ENCODE data around the gene ITGA11.

The ITGA11 gene

GRCh38 chr15:68307131-68307928 lies 124.6 kb downstream of the ITGA11 start:
- no peak for DNase-seq (ENCODE audit: extremely low read depth, insufficient read length)
- H3K36me3 ChIP-seq (ENCODE audit: control insufficient read depth, insufficient read depth, low read length) = no peaks in the 10 kb centered on the region
- TF ChIP-seq, protein P1, sequence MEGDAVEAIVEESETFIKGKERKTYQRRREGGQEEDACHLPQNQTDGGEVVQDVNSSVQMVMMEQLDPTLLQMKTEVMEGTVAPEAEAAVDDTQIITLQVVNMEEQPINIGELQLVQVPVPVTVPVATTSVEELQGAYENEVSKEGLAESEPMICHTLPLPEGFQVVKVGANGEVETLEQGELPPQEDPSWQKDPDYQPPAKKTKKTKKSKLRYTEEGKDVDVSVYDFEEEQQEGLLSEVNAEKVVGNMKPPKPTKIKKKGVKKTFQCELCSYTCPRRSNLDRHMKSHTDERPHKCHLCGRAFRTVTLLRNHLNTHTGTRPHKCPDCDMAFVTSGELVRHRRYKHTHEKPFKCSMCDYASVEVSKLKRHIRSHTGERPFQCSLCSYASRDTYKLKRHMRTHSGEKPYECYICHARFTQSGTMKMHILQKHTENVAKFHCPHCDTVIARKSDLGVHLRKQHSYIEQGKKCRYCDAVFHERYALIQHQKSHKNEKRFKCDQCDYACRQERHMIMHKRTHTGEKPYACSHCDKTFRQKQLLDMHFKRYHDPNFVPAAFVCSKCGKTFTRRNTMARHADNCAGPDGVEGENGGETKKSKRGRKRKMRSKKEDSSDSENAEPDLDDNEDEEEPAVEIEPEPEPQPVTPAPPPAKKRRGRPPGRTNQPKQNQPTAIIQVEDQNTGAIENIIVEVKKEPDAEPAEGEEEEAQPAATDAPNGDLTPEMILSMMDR (IDR thresholded peaks at IDR 0.05; ENCODE audit: insufficient read depth, low read length, poor library complexity, severe bottlenecking) = no peak
- H3K27me3 ChIP-seq (replicated peaks; ENCODE audit: control insufficient read depth, insufficient read depth, low read length) = no peaks in the 10 kb centered on the region; the same call in 1 of the 2 replicates
- no peak overlapping the region for H3K4me3 ChIP-seq (replicated peaks; ENCODE audit: low read depth, low read length)

DNA sequence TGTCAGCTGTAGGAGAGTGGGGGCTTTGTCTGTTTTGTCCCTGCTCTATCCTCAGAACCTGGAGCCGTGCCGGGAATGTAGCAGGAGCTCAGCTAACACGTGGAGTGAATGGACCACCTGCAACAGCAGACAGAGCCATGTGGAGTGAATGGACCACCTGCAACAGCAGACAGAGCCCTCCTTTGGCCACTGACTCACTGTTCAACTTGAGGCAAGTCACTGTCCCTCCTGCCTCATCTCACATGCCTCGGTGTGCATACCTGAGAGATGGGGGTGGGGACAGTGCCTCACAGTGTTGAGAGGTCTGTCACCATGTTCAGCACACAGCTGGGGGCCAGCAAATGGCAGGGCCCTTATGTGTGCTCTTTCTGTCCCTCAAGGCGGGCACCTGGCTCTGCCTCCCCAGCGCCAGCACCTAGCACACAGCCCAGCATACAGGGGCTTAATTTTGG lies 126.5 kb downstream of the ITGA11 start:
- Histone ChIP-seq H3K27me3 (replicated peaks; ENCODE audit: control insufficient read depth, insufficient read depth, low read length) (no peaks in the 10 kb centered on the region), H3K4me3 (replicated peaks; ENCODE audit: low read depth, low read length) (no peak overlapping the region), H3K36me3 (ENCODE audit: control insufficient read depth, insufficient read depth, low read length) (no peaks in the 10 kb centered on the region)
- TF ChIP-seq, protein P1 (IDR thresholded peaks at IDR 0.05; ENCODE audit: insufficient read depth, low read length, poor library complexity, severe bottlenecking) = no peak
- no peak for DNase-seq (ENCODE audit: extremely low read depth, insufficient read length)

DNA sequence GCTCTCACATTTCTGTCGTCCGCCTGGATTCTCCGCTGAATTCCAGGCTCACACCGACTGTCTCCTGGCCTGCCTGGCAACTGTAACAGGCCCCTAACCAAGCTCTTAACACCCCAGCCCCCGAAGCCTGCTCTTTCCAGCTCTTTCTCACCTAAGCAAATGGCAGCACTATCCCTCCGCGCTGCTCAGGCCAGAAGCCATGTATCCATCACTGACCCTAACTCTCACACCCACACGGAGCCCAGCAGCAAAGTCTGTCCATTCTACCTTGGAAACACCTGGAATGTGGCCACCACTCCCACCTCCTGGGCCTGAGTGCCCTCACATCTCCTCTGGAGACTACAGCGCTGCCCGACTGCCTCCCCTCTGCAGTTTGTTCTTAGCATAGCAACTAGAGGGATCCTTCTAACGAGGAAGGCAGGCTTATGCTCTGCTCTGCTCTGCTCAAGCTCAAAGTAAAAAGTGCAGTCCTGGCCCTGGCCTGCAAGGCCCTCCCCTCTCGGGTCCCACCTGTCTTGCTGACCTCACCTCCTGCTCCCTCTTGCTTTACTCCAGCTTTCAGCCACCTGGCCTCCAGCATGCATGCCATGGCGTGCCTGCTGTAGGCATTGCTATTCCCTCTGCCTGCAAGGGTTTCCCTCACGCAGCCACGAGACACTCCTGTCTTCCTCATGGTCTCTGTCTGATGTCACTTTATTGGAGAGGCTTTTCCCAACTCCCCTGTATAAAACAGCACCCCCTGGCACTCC lies 127.2 kb downstream of the ITGA11 start:
- no peak for DNase-seq (ENCODE audit: extremely low read depth, insufficient read length)
- TF ChIP-seq, protein P1 (IDR thresholded peaks at IDR 0.05; ENCODE audit: insufficient read depth, low read length, poor library complexity, severe bottlenecking) = no peak
- no peaks in the 10 kb centered on the region for H3K27me3 ChIP-seq (replicated peaks; ENCODE audit: control insufficient read depth, insufficient read depth, low read length)
- no peaks in the 10 kb centered on the region for H3K36me3 ChIP-seq (ENCODE audit: control insufficient read depth, insufficient read depth, low read length)
- H3K4me3 ChIP-seq (replicated peaks; ENCODE audit: low read depth, low read length) = no peak overlapping the region

GRCh38 chr15:68303560-68304436 lies 128.2 kb downstream of the ITGA11 start:
- TF ChIP-seq, protein P1 (IDR thresholded peaks at IDR 0.05; ENCODE audit: insufficient read depth, low read length, poor library complexity, severe bottlenecking) = no peak
- DNase-seq (ENCODE audit: extremely low read depth, insufficient read length) = no peak
- H3K4me3 ChIP-seq (replicated peaks; ENCODE audit: low read depth, low read length) = no peak overlapping the region
- H3K27me3 ChIP-seq (replicated peaks; ENCODE audit: control insufficient read depth, insufficient read depth, low read length) = no peaks in the 10 kb centered on the region
- H3K36me3 ChIP-seq (ENCODE audit: control insufficient read depth, insufficient read depth, low read length) = no peaks in the 10 kb centered on the region

- no peaks in the 10 kb centered on the region for H3K27me3 ChIP-seq (replicated peaks; ENCODE audit: control insufficient read depth, insufficient read depth, low read length)
- no peak for DNase-seq (ENCODE audit: extremely low read depth, insufficient read length)
- no peak overlapping the region for H3K4me3 ChIP-seq (replicated peaks; ENCODE audit: low read depth, low read length)
- no peaks in the 10 kb centered on the region for H3K36me3 ChIP-seq (ENCODE audit: control insufficient read depth, insufficient read depth, low read length)
- TF ChIP-seq, protein P1 (IDR thresholded peaks at IDR 0.05; ENCODE audit: insufficient read depth, low read length, poor library complexity, severe bottlenecking) = no peak
Measured at GRCh38 chr15:68303134-68303533, 128.8 kb downstream of the ITGA11 start.

Measured in GM06990 (cell line).